GM13977 (cell line): Measurements from ENCODE around the gene PADI4.

Experiments
- DNase-seq: peaks from one replicate; pipeline ENCODE4 v3.0.0; 2012; ENCODE audit warnings: low spot score
- CTCF ChIP-seq: IDR thresholded peaks from 2 replicates; pipeline ENCODE4 v1.5.1; 2012; ENCODE audit warnings: mild to moderate bottlenecking, control low read depth; ENCODE audit not compliant: insufficient read depth; ENCODE audit errors: extremely low read depth, missing control alignments
- in situ Hi-C: fragments of 300-500 bp; cut with MboI; formaldehyde crosslinking; loops from one replicate; pipeline ENCODE4 v1.12.0; 2022; ENCODE audit warnings: low sequenced_read_pairs, low pct_unique_long_range_greater_than_20kb, mixed read lengths, inconsistent platforms; ENCODE audit not compliant: unreplicated experiment

PADI4 gene

GRCh38 chr1:17359808-17360207 is 51.8 kb downstream of the PADI4 start:
- no peak for DNase-seq

GRCh38 chr1:17360272-17360956 is 52.4 kb downstream of the PADI4 start:
- no peak for TF ChIP-seq CTCF
- in situ Hi-C loops: no loop called here
- DNase-seq: no peak

More at GRCh38 chr1:17359808-17360207, 51.8 kb downstream of the PADI4 start:
- no peak for TF ChIP-seq CTCF
- in situ Hi-C loops: no loop called here

GRCh38 chr1:17361687-17362086 is 53.7 kb downstream of the PADI4 start:
- no peak for TF ChIP-seq CTCF
- DNase-seq: no peak
- in situ Hi-C loops: no loop called here

- no peak for DNase-seq
- TF ChIP-seq CTCF: no peak
- in situ Hi-C loops: no loop called here
Observed at GRCh38 chr1:17363351-17363750, 55.4 kb downstream of the PADI4 start.

GRCh38 chr1:17363771-17364170 is 55.8 kb downstream of the PADI4 start:
- TF ChIP-seq CTCF: no peak
- no peak for DNase-seq
- in situ Hi-C loops: no loop called here

- DNase-seq: no peak
- in situ Hi-C loops: no loop called here
- no peak for TF ChIP-seq CTCF
Observed at GRCh38 chr1:17365293-17365692, 57.3 kb downstream of the PADI4 start.

- in situ Hi-C loops: no loop called here
- TF ChIP-seq CTCF: no peak
- DNase-seq: no peak
Observed at GRCh38 chr1:17369466-17369865, 61.5 kb downstream of the PADI4 start.
